MM.1S (cell line): ENCODE data around the gene HACD1.

ENCODE experiments used
- CTCF ChIP-seq: fragments of 300-600 bp; sonication (generic); IDR thresholded peaks from 2 replicates; pipeline ENCODE4 v1.5.1; 2016; ENCODE audit warnings: antibody characterized with exemption, low read length, mixed read lengths
- EZH2 ChIP-seq: fragments of 300-600 bp; sonication (generic); optimal IDR thresholded peaks from 2 replicates; pipeline ENCODE3; 2017; ENCODE audit warnings: low read depth, mild to moderate bottlenecking, antibody characterized with exemption, low read length, mixed read lengths

DNA sequence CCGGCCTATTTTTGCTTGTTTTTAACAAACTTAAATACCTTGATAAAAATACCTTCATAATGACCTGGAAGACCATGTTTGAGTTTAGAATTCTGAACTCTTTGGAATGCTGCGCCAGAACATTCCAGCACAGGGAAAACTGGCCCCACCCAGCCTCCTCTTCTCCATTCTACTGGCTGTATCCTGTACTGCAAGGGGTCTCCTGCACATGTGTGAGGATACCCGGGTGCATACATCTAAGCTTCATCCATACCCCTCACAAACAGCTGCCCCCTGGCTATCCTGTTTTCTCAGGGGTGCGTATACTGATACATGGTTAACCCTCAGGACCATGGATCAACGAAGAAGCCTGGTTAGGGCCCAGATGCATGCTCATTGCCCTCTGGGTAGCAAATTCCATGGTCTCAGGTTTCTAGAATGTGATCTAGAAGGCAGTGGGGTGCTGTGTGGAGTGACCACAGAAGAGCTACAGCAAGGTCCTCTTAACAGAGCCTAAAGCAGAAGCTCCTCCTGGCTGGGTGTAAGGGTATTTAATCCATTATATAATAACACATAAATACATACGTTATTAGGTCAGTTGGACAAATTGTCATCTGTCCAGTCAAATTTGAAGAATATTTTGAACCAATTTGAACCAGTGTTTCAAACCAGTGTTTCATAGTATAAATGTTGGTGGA, 26.1 kb downstream of the HACD1 start:
- no peak for TF ChIP-seq EZH2
- no peak for TF ChIP-seq CTCF
